B cell (primary cell): Measurements from ENCODE around the gene LRRC75B. TPM values are rescaled to one million over a fixed set of nuclear protein-coding genes. Genes with fewer than 3 reads are reported as not detected.
"Not testable (repeated sequence)": the region's sequence is repeated elsewhere in the genome, so short reads cannot be mapped to it uniquely, and the experiment has no call there.

Source experiments
- ATAC-seq: fragments of 200-7000 bp; cut with Tn5 transposase; one replicate; pipeline ENCODE4 v1.10.0; 2021; ENCODE audit warnings: low read depth, mild to moderate bottlenecking, moderate number of reproducible peaks, moderate library complexity
- CTCF ChIA-PET: fragments of 350-600 bp; sonication (Branson Sonifier 250); formaldehyde crosslinking; loops from one replicate; lab custom pipeline; 2021; ENCODE audit warnings: antibody characterized with exemption, inconsistent platforms; lab: Charles Lee
- POLR2A ChIA-PET: fragments of 350-600 bp; sonication (Branson Sonifier 250); formaldehyde crosslinking; loops from one replicate; lab custom pipeline; 2021; ENCODE audit warnings: antibody characterized with exemption; lab: Charles Lee
- DNase-seq: peaks from one replicate; pipeline ENCODE4 v3.0.0; 2013
- H2AFZ ChIP-seq: 2 replicates; pipeline ENCODE4 v1.6.1; 2012; ENCODE audit warnings: mild to moderate bottlenecking, low read depth, low read length; ENCODE audit not compliant: insufficient read depth, poor library complexity, severe bottlenecking
- H3K27ac ChIP-seq, 2 donors: 1 replicate in 1 of 2; 2 replicates in 1 of 2; pipeline ENCODE4 v1.5.1; 2012 to 2013; ENCODE audit warnings: low read length in 2 of 2, mild to moderate bottlenecking in 2 of 2, moderate library complexity in 1 of 2
- H3K27me3 ChIP-seq, 4 experiments: fragments of 200-600 bp in 1 of 4; sonication (generic) in 1 of 4; replicated peaks in 1 of 4; 1 replicate in 2 of 4; 2 replicates in 2 of 4; pipeline versions ENCODE4 v1.6.1 to v1.7.0; 2013 to 2016; ENCODE audit warnings: low read length in 3 of 4, mild to moderate bottlenecking in 2 of 4, mixed read lengths in 1 of 4, moderate library complexity in 1 of 4; ENCODE audit not compliant: insufficient read depth in 4 of 4, control insufficient read depth in 3 of 4; ENCODE audit errors: control extremely low read depth in 1 of 4
- H3K36me3 ChIP-seq, 2 experiments: replicated peaks in 1 of 2; 1 replicate in 1 of 2; 2 replicates in 1 of 2; pipeline versions ENCODE4 v1.6.1 to v1.7.1; 2013; ENCODE audit warnings: low read length in 1 of 2; ENCODE audit not compliant: insufficient read depth in 2 of 2, control insufficient read depth in 1 of 2; ENCODE audit errors: control extremely low read depth in 1 of 2, extremely low read depth in 1 of 2
- H3K4me1 ChIP-seq, 2 donors: fragments of 200-600 bp in 1 of 2; sonication (generic) in 1 of 2; 1 replicate in 1 of 2; 2 replicates in 1 of 2; pipeline versions ENCODE4 v1.5.1 to v1.6.1; 2013 to 2017; ENCODE audit warnings: low read length in 2 of 2; ENCODE audit not compliant: control insufficient read depth in 2 of 2, insufficient read depth in 2 of 2
- H3K4me2 ChIP-seq: replicated peaks from 2 replicates; pipeline ENCODE3; 2012; ENCODE audit warnings: mild to moderate bottlenecking, low read depth, low read length; ENCODE audit not compliant: poor library complexity, severe bottlenecking
- H3K4me3 ChIP-seq, 5 experiments: fragments of 200-600 bp in 1 of 5; sonication (generic) in 1 of 5; 1 replicate in 3 of 5; 2 replicates in 2 of 5; pipeline versions ENCODE4 v1.5.1 to v1.7.0; 2011 to 2016; ENCODE audit warnings: low read length in 4 of 5, mild to moderate bottlenecking in 4 of 5, low read depth in 2 of 5, control low read depth in 1 of 5, moderate library complexity in 1 of 5; ENCODE audit not compliant: insufficient read depth in 1 of 5; ENCODE audit errors: control extremely low read depth in 1 of 5, extremely low read depth in 1 of 5
- H3K79me2 ChIP-seq: fragments of 200-600 bp; sonication (generic); one replicate; pipeline ENCODE4 v1.6.0; 2016; ENCODE audit warnings: low read length; ENCODE audit not compliant: control insufficient read depth, insufficient read depth
- H3K9ac ChIP-seq: fragments of 200-600 bp; sonication (generic); 2 replicates; pipeline ENCODE4 v1.6.1; 2017; ENCODE audit warnings: mild to moderate bottlenecking, low read length, moderate library complexity
- H3K9me3 ChIP-seq, 3 donors: one replicate each; pipeline versions ENCODE4 v1.6.1 to v1.7.1; 2013; ENCODE audit warnings: low read length in 2 of 3; ENCODE audit not compliant: control insufficient read depth in 2 of 3, insufficient read depth in 1 of 3; ENCODE audit errors: control extremely low read depth in 1 of 3
- H4K20me1 ChIP-seq: 2 replicates; pipeline ENCODE4 v1.6.0; 2012; ENCODE audit warnings: mild to moderate bottlenecking, low read length; ENCODE audit not compliant: insufficient read depth, control insufficient read depth, poor library complexity, severe bottlenecking
- H3K27ac Mint-ChIP-seq: one replicate; pipeline ENCODE4 v1.8.0; 2021; ENCODE audit warnings: mixed read lengths
- H3K27me3 Mint-ChIP-seq: one replicate; pipeline ENCODE4 v1.8.0; 2021; ENCODE audit warnings: mixed read lengths
- H3K4me1 Mint-ChIP-seq: one replicate; pipeline ENCODE4 v1.8.0; 2021; ENCODE audit warnings: mixed read lengths
- H3K4me3 Mint-ChIP-seq: one replicate; pipeline ENCODE4 v1.8.0; 2021; ENCODE audit warnings: mixed read lengths
- H3K9me3 Mint-ChIP-seq: one replicate; pipeline ENCODE4 v1.8.0; 2022; ENCODE audit warnings: mixed read lengths; ENCODE audit not compliant: insufficient read depth
- EZH2 ChIP-seq: IDR thresholded peaks from 2 replicates; pipeline ENCODE4 v1.6.1; 2012; ENCODE audit warnings: borderline replicate concordance, low read depth, mild to moderate bottlenecking, moderate library complexity, low read length; ENCODE audit not compliant: insufficient read depth, poor library complexity, severe bottlenecking
- WGBS: methylation state at CpG from one replicate; pipeline ENCODE4 v1.1.5; 2013; ENCODE audit warnings: missing lambda C conversion rate; ENCODE audit not compliant: insufficient coverage; 5-methylcytosine and 5-hydroxymethylcytosine counted together
- intact Hi-C: fragments of 100-400 bp; cut with micrococcal nuclease; formaldehyde crosslinking; loops from one replicate; pipeline ENCODE4 v1.10.0; 2022
- polyA minus RNA-seq: library from RNA; depleted of rRNA, polyadenylated mRNA; stranded (reverse); fragments of >200 nt; gene quantifications from 2 replicates; pipeline ENCODE4 v1.2.3, GENCODE V29; 2012
- polyA plus RNA-seq: library from polyadenylated mRNA; depleted of rRNA; stranded (reverse); fragments of >200 nt; gene quantifications from 2 replicates; pipeline ENCODE4 v1.2.3, GENCODE V29; 2012
- total RNA-seq, 2 donors: library from RNA; stranded (reverse); fragments of 120-200 nt in 1 of 2; gene quantifications; 1 replicate in 1 of 2; 2 replicates in 1 of 2; pipeline versions ENCODE4 v1.2.3 to v1.2.4, GENCODE V29; 2013 to 2022
- TF ChIP-seq, protein P1 (sequence below): fragments of 200-600 bp; IDR thresholded peaks from one replicate; pipeline ENCODE4 v1.8.0; 2022; ENCODE audit warnings: antibody characterized with exemption, mild to moderate bottlenecking

LRRC75B gene, protein sequence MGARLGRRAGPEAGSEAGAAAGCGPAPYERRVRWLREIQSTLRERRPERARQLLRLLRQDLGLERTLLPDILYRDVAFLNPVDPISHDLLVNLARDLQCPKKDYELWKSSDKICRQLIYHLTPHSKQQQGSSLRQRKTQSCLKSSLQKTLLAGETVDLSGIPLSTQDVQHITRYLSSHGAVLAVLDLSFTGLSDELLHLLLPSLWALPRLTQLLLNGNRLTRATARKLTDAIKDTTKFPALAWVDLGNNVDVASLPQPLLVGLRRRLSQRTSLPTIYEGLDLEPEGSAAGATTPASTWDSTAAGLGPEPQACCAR
- total RNA-seq: 1.3 TPM in 2 replicates
- 0.44 TPM for total RNA-seq (2013)
- 1.2 and 3.1 TPM in 2 replicates for polyA plus RNA-seq
- polyA minus RNA-seq: 1.3 TPM in 1 of 2 replicates, not detected in the other

DNA sequence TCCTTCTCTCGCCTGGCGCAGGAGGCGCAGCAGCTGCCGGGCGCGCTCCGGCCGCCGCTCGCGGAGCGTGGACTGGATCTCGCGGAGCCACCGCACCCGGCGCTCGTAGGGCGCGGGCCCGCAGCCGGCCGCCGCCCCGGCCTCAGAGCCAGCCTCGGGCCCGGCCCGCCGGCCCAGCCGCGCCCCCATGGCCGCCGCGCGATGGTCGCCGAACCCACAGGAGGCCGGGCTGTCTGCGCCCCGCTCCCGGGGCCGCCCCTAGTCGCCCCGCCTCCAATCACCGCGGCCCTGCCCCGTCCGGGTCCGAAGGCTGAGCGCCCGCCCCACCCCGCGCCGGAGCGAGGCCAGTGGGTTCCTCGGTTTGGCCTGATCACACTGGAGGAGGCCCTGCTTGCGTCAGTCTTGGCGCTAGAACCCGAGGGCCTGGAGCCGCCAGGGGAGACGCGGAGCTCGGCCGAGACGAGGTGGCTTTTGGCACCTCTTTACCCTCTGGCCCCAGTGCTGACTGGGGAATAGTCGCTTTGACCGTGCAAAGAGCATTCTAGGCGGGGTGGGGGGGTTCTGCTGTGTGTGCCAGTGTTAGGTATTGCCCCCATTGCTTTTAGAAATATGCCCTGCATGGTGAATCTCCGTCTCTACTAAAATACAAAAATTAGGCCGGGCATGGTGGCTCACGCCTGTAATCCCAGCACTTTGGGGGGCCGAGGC, at the start of gene LRRC75B:
Gene LRRC75B, minus strand, starts transcription at position 223 of the 708 bp plus-strand sequence. Its CDS starts 34 bp downstream, at position 189.
- Histone ChIP-seq H3K4me1 (peaks cover 2 to 15% of the 10 kb centered on the region in 2 donors), H3K27ac (no peak within 1 kb of the TSS), H3K9me3 (peaks cover 0 to 5% (median 0%) of the 10 kb centered on the region in 3 donors), H4K20me1 (no peaks in the 10 kb centered on the region), H3K4me2 (peak within 1 kb of the TSS; percentile 87), H3K9ac (peak within 1 kb of the TSS; percentile 55), H3K79me2 (no peaks in the 10 kb centered on the region), H2AFZ (peak within 1 kb of the TSS; percentile 72), H3K36me3 (no peaks in the 10 kb centered on the region), H3K27me3 (peaks cover 0 to 20% (median 0%) of the 10 kb centered on the region in 4 experiments), H3K4me3 (peak within 1 kb of the TSS in 4 of 5 experiments; percentile 15 to 53 (median 48))
- ChIA-PET CTCF (interaction anchor here (0.7 kb wide), 1 partner anchor 1056 kb away, joined by 3 read pairs; no protein-coding TSS in a partner anchor), POLR2A (interaction anchor here (0.7 kb wide), 1 partner anchor 95 kb away, joined by 3 read pairs; no protein-coding TSS in a partner anchor)
- intact Hi-C loops: no loop called here
- WGBS: 6% methylated on average over 72 of the region's 72 CpGs
- H3K4me3 Mint-ChIP-seq: peak within 1 kb of the TSS; percentile 90
- ATAC-seq: peak; percentile 80
- H3K27me3 Mint-ChIP-seq: peaks cover 5% of the 10 kb centered on the region
- TF ChIP-seq, protein P1, sequence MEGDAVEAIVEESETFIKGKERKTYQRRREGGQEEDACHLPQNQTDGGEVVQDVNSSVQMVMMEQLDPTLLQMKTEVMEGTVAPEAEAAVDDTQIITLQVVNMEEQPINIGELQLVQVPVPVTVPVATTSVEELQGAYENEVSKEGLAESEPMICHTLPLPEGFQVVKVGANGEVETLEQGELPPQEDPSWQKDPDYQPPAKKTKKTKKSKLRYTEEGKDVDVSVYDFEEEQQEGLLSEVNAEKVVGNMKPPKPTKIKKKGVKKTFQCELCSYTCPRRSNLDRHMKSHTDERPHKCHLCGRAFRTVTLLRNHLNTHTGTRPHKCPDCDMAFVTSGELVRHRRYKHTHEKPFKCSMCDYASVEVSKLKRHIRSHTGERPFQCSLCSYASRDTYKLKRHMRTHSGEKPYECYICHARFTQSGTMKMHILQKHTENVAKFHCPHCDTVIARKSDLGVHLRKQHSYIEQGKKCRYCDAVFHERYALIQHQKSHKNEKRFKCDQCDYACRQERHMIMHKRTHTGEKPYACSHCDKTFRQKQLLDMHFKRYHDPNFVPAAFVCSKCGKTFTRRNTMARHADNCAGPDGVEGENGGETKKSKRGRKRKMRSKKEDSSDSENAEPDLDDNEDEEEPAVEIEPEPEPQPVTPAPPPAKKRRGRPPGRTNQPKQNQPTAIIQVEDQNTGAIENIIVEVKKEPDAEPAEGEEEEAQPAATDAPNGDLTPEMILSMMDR: no peak
- TF ChIP-seq EZH2: no peak
- H3K9me3 Mint-ChIP-seq: no peaks in the 10 kb centered on the region
- peaks cover 7% of the 10 kb centered on the region for H3K4me1 Mint-ChIP-seq
- peak; percentile 32 for DNase-seq
- peak within 1 kb of the TSS; percentile 56 for H3K27ac Mint-ChIP-seq

DNA sequence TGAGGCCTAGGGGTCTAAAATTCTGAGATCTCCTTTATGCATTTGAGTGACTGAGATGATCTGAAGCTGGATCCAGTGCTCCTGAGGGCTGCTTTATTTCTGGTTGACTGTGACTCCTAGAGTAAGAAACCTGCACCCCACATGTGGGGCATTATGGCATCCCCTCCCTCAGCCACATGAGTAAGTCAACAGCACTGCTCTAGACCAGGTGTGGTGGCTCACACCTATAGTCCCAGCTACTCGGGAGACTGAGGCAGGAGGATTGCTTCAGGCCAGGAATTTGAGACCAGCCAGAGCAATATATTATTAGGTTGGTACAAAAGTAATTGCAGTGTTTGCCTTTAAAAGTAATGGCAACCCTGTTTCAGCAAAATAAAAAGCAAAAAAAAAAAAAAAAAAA, 49.4 kb upstream of the LRRC75B start:
- H3K36me3 ChIP-seq, H3K4me3 ChIP-seq, H3K27ac Mint-ChIP-seq, intact Hi-C loops, H3K9me3 Mint-ChIP-seq, H3K79me2 ChIP-seq, H3K4me2 ChIP-seq, H3K27me3 ChIP-seq, H3K9ac ChIP-seq, H3K4me1 ChIP-seq, DNase-seq, H2AFZ ChIP-seq, ATAC-seq, H3K9me3 ChIP-seq, CTCF ChIA-PET, H3K4me3 Mint-ChIP-seq, H3K27ac ChIP-seq, H3K27me3 Mint-ChIP-seq, H4K20me1 ChIP-seq, H3K4me1 Mint-ChIP-seq, POLR2A ChIA-PET: not testable (repeated sequence)
- WGBS: no CpG with 5 or more reads among the region's 1 CpG

DNA sequence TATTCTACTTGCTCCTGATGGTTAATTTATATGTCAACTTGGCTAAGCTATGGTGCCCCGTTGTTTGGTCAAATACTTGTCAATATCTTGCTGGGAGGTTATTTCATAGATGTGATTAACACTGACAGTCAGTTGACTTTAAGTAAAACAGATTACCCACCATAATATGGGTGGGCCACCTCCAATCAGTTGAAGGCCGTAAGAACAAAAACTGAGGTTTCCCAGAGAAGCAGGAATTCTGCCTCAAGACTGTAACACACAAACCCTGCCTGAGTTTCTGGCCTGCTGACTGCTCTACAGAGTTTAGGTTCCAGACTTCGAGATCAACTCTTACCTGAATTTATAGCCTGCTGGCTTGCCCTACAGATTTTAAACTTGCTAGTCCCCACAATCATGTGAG, 43.6 kb upstream of the LRRC75B start:
- H4K20me1 ChIP-seq, H3K27ac ChIP-seq, H3K9me3 ChIP-seq, intact Hi-C loops, H3K4me2 ChIP-seq, H3K36me3 ChIP-seq, H2AFZ ChIP-seq, H3K27ac Mint-ChIP-seq, H3K9ac ChIP-seq, CTCF ChIA-PET, ATAC-seq, H3K79me2 ChIP-seq, H3K4me3 ChIP-seq, POLR2A ChIA-PET, H3K4me1 ChIP-seq, H3K27me3 ChIP-seq, H3K9me3 Mint-ChIP-seq, DNase-seq, H3K4me3 Mint-ChIP-seq, H3K27me3 Mint-ChIP-seq: not testable (repeated sequence)
- 100% methylated on average over 1 of the region's 3 CpGs for WGBS
- peaks cover 14% of the 10 kb centered on the region for H3K4me1 Mint-ChIP-seq
